GM04503 (cell line): ENCODE measurements around the gene SLC6A8.

ENCODE experiments used
- DNase-seq: peaks from one replicate; pipeline ENCODE4 v3.0.0-alpha.2; 2012; ENCODE audit warnings: low read depth

Gene SLC6A8

DNA sequence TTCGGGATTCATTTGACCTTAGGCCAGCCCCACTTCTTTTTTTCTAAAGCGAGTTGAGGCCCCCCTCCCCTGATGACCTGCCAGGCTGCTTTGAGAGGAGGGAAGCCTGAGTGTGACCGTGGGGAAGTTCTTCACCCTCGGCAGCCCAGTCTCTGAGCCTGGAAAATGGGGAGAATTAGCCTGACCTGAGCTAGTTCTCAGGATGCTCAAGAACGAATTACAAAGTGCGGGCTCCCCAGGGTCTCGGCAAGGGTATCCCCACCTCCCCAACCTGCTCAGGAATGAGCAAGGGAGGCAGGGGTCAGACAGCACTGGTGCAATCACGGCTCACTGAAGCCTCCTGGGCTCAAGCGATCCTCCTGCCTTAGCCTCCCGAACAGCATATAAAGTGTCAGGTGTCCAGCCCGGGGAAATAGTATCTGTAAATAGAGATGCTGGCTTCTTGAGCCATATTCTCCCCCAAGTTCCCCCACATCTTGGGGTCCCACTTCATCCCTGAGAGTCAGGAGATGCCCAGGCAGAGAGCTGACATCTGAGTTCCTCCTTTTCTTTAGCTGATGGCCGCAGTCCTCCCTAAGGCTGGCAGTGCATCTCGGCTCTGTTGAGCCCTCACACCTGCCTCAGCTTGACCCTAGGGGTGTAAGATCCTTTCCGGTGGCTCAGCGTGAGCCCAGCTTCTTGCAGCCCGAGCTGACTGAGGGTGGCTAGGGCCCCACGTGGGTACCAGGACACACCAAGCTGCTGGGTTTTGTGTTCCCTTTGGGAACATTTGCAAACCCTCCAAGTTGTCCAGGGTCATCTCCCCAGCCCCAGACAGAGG, 39.2 kb upstream of the SLC6A8 start:
- no peak for DNase-seq

GRCh38 chrX:153649178-153649914, 38.4 kb upstream of the SLC6A8 start:
- DNase-seq = no peak

DNA sequence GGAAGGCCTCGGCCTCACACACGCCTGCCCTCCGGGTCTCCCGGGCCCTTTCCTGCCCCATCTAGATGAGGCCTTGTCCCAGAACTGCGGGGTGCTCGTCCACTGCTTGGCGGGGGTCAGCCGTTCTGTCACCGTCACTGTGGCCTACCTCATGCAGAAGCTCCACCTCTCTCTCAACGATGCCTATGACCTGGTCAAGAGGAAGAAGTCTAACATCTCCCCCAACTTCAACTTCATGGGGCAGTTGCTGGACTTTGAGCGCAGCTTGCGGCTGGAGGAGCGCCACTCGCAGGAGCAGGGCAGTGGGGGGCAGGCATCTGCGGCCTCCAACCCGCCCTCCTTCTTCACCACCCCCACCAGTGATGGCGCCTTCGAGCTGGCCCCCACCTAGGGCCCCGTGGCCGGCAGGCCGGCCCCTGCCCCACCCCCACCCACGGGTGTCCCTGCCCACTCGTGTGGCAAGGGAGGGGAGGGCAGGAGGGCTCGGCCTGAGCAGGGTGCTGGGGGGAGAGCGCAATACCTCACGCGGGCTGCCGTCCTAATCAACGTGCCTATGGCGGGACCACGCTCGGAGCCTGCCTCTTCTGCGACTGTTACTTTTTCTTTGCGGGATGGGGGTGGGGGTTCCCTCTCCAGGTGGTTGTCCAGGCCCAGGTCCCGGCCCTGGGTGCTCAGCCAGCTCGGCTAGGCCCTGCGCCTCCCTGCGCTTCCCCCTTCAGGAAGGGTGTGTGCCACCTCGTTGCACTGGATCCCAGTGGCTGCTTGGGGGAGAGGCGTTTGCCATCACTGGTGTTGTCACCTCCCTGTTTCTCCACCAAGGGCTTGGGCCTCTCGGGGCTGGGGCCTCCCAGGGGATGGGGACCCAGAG, 37.6 kb upstream of the SLC6A8 start:
- no peak for DNase-seq

GRCh38 chrX:153650959-153651358, 36.8 kb upstream of the SLC6A8 start:
- no peak for DNase-seq

GRCh38 chrX:153651540-153652079, 36.1 kb upstream of the SLC6A8 start:
- no peak for DNase-seq

GRCh38 chrX:153653556-153653955, 34.2 kb upstream of the SLC6A8 start:
- DNase-seq = no peak

GRCh38 chrX:153657161-153657560, 30.6 kb upstream of the SLC6A8 start:
- DNase-seq = no peak

DNA sequence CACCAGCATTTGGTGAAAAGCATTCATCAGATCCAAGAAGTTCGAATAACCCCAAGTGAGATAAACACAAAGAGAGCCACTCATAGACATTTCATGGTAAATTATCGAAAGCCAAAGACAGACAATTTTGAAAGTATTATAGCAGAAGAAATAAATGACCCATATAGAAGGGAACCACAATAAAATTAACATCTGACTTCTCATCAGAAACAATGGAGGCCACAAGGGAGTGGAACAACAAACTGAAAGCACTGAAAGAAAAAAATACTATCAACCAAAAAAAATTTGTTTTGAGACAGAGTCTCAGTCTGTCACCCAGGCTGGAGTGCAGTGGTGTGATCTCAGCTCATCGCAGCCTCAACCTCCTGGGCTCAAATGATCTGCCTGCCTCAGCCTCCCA, 28.5 kb upstream of the SLC6A8 start:
- DNase-seq = no peak

DNA sequence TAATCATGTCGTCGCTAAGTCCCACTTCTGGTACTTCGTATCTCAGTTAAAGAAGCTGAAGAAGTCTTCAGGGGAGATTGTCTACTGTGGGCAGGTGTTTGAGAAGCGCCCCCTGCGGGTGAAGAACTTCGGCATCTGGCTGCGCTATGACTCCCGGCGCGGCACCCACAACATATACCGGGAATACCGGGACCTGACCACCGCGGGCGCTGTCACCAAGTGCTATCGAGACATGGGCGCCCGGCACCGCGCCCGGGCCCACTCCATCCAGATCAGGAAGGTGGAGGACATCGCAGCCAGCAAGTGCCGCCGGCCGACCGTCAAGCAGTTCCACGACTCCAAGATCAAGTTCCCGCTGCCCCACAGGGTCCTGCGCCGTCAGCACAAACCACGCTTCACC, 25.5 kb upstream of the SLC6A8 start:
- DNase-seq = no peak

GRCh38 chrX:153665726-153666306, 21.9 kb upstream of the SLC6A8 start:
- DNase-seq = no peak

GRCh38 chrX:153667281-153667955, 20.3 kb upstream of the SLC6A8 start:
- no peak for DNase-seq

- DNase-seq = no peak
Observed at GRCh38 chrX:153667956-153668396, 19.8 kb upstream of the SLC6A8 start.

DNA sequence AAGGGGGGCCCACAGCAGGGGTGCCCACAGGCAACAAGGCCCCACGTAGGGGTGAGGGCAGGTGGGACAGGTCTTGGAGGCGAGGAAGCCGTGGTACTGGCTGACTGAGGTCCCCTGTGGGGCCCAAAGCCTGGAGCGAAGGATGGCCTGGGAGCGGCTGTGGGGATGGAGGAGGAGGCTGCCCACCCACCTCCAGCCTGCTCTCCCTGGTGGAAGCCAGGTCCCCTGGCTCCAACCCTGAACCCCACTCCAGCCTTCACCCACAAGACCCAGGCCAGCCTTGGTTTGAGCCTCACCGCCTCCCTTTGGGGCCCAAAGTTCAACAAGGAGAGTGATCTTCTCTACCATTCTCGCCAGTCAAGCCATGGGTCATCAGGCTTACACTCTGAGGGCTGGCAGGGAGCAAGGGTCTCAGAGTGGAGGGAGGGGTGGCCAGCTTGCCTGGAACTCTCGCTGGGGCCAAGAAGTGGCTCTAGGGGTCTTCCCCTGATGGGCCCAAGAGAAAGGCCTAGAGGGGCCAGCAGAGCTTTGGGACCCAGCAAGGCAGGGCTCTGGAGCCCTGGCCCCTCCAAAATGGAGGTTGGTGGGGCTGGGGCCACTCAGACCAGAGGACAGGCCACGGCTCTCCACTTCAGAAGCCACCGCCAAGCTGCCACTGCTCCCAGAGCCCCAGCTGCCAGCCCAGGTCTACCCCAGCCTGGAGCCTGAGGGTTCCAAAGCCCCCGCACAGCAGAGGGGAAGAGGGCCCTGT, 19.1 kb upstream of the SLC6A8 start:
- no peak for DNase-seq

GRCh38 chrX:153669174-153669890, 18.4 kb upstream of the SLC6A8 start:
- no peak for DNase-seq

DNA sequence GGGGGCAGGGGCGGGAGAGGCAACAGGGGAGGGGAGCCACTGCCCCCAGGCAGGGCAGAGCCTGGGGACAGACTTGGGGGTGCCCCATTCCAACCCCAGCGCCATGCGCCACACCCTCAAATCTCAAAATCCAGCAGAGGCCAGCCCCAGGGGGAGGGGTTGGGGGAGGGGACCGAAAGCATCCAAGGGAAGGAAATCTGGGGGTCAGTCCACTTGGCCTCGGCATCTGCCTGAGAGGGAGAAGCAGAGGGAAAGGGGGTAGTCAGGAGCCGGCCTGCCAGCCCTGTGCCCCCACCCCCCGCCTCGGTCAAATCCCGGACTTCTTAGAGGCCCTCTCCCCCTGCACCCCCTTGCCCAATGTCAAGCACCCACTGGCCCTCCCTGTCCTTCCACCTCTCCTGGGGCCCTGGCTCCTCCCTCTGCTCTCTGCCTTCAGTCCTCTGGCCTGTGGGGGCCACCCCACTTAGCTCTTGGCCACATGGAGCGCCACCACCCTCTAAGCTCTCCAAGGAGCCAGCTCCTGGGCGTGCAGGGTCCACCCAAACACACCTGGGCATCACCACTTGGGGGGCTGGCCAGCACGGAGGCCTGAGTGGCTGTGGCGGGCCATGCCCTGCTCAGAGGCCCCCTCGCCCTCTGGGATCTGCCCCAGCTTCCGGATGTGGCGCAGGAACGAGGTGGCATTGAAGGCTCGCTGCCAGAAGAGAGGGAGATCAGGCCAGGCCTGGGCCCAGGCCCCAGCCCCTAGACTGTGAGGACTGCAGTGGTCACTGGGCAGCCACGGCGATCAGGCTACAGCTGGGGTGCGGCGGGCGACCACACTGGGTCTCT, 17.6 kb upstream of the SLC6A8 start:
- DNase-seq = no peak

DNA sequence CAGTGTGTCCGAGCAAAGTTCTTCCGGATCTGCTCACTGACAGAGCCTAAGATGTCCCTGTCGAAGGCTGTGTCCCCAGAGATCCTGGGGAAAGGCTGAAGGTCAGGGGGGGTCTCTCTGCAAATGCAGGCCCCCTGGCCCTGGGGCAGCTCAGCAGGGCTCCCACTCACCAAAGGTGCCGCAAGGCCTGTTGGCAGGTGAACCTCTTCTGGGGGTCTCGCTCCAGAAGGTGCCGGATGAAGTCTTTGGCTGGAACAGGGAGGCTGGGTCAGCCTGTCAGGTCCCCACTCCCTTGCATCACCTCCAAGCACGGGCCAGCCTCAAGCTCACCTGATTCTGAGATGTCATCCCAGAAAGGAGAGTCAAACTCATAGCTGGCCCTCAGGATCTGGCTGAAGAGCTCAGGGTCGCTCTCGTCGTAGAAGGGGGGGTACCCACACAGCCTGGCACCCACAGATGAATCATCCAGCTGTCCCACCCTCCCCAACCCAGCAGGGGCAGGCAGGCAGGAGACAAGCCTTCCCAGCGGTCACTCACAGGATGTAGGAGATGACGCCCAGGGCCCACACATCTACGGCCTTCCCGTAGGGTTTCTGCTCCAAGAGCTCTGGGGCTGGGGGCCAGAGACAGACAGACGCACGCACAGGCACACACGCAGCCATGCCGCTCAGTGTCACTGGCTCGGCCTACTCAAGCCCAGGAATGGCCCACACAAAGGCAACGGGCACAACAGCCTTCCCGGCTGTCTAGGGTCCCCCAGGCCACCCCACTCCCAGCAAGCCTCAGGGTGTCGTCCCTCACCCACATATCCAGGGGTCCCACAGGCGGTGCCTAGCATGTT, 16.8 kb upstream of the SLC6A8 start:
- no peak for DNase-seq

GRCh38 chrX:153671589-153672530, 15.9 kb upstream of the SLC6A8 start:
- DNase-seq = no peak
